ENCODE results near the gene RPLP2. TPM values are rescaled to one million over a fixed set of nuclear protein-coding genes. Genes with fewer than 3 reads are reported as not detected.

RPLP2 gene
- total and polyA plus RNA-seq, 4 donors, result 441 to 2,648 (median 1,513) TPM

DNA sequence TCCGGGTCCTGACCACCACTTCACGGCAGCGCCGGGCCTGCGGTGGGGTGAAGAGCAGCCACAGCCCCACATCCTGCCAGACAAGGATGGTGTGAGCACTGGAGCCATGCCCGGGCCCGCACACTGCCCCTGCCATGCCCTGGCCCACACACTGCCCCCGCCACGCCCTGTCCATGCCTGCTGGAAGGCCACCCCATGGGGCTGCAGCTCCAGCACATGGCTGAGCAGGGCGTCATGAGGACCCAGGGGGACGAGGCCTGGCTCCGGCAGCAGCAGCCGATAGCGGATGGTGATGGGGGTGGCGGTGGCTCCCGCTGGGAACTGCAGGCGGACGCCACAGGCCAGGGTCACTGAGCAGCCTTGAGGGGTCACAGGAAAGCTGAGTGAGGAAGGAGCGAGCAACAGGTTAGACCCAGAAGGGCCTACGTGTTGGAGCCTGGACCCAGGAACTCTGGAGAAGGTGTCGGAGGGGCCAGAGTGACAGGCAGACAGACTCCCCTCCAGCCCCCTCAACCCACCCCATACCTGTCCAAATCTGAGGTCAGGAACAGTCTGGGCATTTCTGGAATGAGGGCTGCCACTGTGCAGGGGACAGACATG, 7.6 kb upstream of the RPLP2 start:
- TF ChIP-seq, protein P1, sequence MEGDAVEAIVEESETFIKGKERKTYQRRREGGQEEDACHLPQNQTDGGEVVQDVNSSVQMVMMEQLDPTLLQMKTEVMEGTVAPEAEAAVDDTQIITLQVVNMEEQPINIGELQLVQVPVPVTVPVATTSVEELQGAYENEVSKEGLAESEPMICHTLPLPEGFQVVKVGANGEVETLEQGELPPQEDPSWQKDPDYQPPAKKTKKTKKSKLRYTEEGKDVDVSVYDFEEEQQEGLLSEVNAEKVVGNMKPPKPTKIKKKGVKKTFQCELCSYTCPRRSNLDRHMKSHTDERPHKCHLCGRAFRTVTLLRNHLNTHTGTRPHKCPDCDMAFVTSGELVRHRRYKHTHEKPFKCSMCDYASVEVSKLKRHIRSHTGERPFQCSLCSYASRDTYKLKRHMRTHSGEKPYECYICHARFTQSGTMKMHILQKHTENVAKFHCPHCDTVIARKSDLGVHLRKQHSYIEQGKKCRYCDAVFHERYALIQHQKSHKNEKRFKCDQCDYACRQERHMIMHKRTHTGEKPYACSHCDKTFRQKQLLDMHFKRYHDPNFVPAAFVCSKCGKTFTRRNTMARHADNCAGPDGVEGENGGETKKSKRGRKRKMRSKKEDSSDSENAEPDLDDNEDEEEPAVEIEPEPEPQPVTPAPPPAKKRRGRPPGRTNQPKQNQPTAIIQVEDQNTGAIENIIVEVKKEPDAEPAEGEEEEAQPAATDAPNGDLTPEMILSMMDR (IDR thresholded peaks at IDR 0.05; ENCODE audit: control extremely low read depth, extremely low read depth), result no peak
- DNase-seq, result no peak
- 95 to 98% methylated on average over 21 of the region's 21 CpGs for WGBS, 2 donors

DNA sequence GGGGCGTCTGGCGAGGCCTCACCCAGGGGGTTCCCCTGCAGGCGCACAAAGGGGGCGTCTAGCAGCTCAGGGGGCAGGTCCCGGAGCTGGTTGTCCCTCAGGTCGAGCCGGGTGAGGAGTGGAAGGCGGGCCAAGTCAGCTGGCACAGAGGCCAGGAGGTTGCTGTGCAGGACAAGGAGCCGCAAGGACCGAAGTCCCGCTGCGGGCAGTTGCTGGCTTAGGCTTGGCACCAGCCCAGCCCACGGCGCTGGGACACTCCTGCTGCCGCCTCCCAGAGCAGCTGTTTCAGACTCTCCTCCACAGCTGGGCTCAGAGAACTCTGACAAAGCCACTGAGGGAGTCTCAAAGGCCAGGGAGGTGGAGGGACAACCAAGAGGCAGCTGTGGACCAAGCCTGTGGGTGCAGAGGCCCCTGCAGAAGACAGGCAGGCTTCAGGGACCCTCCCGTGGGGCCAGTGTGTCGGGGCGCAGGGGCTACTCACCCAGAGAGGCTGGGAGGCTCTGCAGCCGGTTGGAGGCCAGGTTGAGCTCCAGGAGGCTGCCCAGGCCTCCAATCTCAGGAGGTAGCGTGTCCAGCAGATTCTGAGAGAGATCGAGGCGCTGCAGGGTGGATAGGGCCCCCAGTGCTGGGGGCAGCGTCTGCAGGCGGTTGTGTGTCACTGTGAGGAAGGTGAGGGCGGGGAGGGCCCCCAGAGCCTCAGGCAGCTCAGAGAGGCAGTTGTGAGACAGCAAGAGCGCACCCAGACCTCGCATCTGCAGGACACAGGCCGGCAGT, 6.9 kb upstream of the RPLP2 start:
- TF ChIP-seq, protein P1 (IDR thresholded peaks at IDR 0.05; ENCODE audit: control extremely low read depth, extremely low read depth), result no peak
- WGBS, 2 donors, result 94 to 96% methylated on average over 27 to 28 of the region's 28 CpGs
- Histone ChIP-seq H3K27ac (ENCODE audit: low read depth in 1 of 2, low read length in 1 of 2) (no peak overlapping the region), H3K9me3 (ENCODE audit: control insufficient read depth in 4 of 4, insufficient read depth in 3 of 4, low read length in 3 of 4) (no peaks in the 10 kb centered on the region), H3K4me1 (ENCODE audit: control insufficient read depth in 5 of 5, insufficient read depth in 5 of 5, low read length in 5 of 5) (peaks cover 0 to 15% (median 9%) of the 10 kb centered on the region in 5 donors), H3K4me3 (no peak overlapping the region), H3K36me3 (ENCODE audit: control insufficient read depth in 4 of 4, insufficient read depth in 4 of 4, low read length in 4 of 4) (peaks cover 0 to 16% (median 3%) of the 10 kb centered on the region in 4 donors), H3K27me3 (ENCODE audit: control insufficient read depth in 3 of 3, insufficient read depth in 3 of 3, low read length in 2 of 3) (no peaks in the 10 kb centered on the region), H3K9ac (ENCODE audit: insufficient read depth in 1 of 2, low read length in 2 of 2) (no peak overlapping the region)
- no peak for ATAC-seq (ENCODE audit: insufficient read depth, low FRiP score)
- no peak for DNase-seq

More for the DNA sequence above, 7.6 kb upstream of the RPLP2 start:
- H3K4me3 ChIP-seq, result no peak overlapping the region
- no peak overlapping the region for H3K9ac ChIP-seq (ENCODE audit: insufficient read depth in 1 of 2, low read length in 2 of 2)
- peaks cover 0 to 17% (median 9%) of the 10 kb centered on the region in 5 donors for H3K4me1 ChIP-seq (ENCODE audit: control insufficient read depth in 5 of 5, insufficient read depth in 5 of 5, low read length in 5 of 5)
- no peaks in the 10 kb centered on the region for H3K9me3 ChIP-seq (ENCODE audit: control insufficient read depth in 4 of 4, insufficient read depth in 3 of 4, low read length in 3 of 4)
- H3K27me3 ChIP-seq (ENCODE audit: control insufficient read depth in 3 of 3, insufficient read depth in 3 of 3, low read length in 2 of 3), result no peaks in the 10 kb centered on the region
- H3K36me3 ChIP-seq (ENCODE audit: control insufficient read depth in 4 of 4, insufficient read depth in 4 of 4, low read length in 4 of 4), result peaks cover 0 to 16% (median 3%) of the 10 kb centered on the region in 4 donors
- ATAC-seq (ENCODE audit: insufficient read depth, low FRiP score), result no peak
- H3K27ac ChIP-seq (ENCODE audit: low read depth in 1 of 2, low read length in 1 of 2), result no peak overlapping the region

DNA sequence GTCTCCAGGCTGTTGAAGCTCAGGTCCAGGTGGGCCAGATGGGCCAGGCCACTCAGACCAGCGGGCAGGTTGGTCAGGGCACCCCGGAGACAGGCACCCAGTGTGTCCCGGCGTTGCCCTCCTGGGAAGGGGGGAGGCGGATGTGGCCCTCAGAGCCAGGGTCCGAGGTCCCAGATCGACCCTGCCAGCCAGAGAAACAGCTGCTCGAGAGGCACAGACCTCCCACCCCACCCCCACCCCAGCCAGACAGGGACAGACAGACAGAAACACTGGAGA, 6.4 kb upstream of the RPLP2 start:
- Histone ChIP-seq H3K27ac (ENCODE audit: low read depth in 1 of 2, low read length in 1 of 2) (no peak overlapping the region), H3K9ac (ENCODE audit: insufficient read depth in 1 of 2, low read length in 2 of 2) (no peak overlapping the region), H3K4me1 (ENCODE audit: control insufficient read depth in 5 of 5, insufficient read depth in 5 of 5, low read length in 5 of 5) (peaks cover 0 to 18% (median 10%) of the 10 kb centered on the region in 5 donors), H3K9me3 (ENCODE audit: control insufficient read depth in 4 of 4, insufficient read depth in 3 of 4, low read length in 3 of 4) (no peaks in the 10 kb centered on the region), H3K36me3 (ENCODE audit: control insufficient read depth in 4 of 4, insufficient read depth in 4 of 4, low read length in 4 of 4) (peaks cover 0 to 16% (median 3%) of the 10 kb centered on the region in 4 donors), H3K4me3 (no peak overlapping the region), H3K27me3 (ENCODE audit: control insufficient read depth in 3 of 3, insufficient read depth in 3 of 3, low read length in 2 of 3) (no peaks in the 10 kb centered on the region)
- TF ChIP-seq, protein P1 (IDR thresholded peaks at IDR 0.05; ENCODE audit: control extremely low read depth, extremely low read depth), result no peak
- WGBS, 2 donors, result 93 to 95% methylated on average over 8 of the region's 8 CpGs
- no peak for ATAC-seq (ENCODE audit: insufficient read depth, low FRiP score)
- no peak for DNase-seq

All from lung (tissue), 12 donors.